ENCODE measurements around the gene BMF.

BMF gene

GRCh38 chr15:40102897-40103858 is 5.5 kb downstream of the BMF start:
- peak; percentile 97 for DNase-seq

GRCh38 chr15:40100947-40101905 is 7.5 kb downstream of the BMF start:
- peak; percentile 48 for DNase-seq

- DNase-seq: peak; percentile 50
Observed at GRCh38 chr15:40100123-40100946, 8.3 kb downstream of the BMF start.

- DNase-seq: peak; percentile 98
Observed at GRCh38 chr15:40098489-40099261, 10.0 kb downstream of the BMF start.

GRCh38 chr15:40097968-40098476 is 10.7 kb downstream of the BMF start:
- peak; percentile 72 for DNase-seq

- DNase-seq: no peak
Observed at GRCh38 chr15:40097096-40097967, 11.3 kb downstream of the BMF start.

- DNase-seq: peak; percentile 42
Observed at GRCh38 chr15:40096094-40096891, 12.4 kb downstream of the BMF start.

GRCh38 chr15:40095371-40096093 is 13.1 kb downstream of the BMF start:
- no peak for DNase-seq

GRCh38 chr15:40094156-40094555 is 14.5 kb downstream of the BMF start:
- DNase-seq: no peak

GRCh38 chr15:40092979-40093869 is 15.5 kb downstream of the BMF start:
- DNase-seq: peak; percentile 80

- peak; percentile 73 for DNase-seq
Observed at GRCh38 chr15:40092256-40092978, 16.3 kb downstream of the BMF start.

GRCh38 chr15:40091861-40092255 is 16.8 kb downstream of the BMF start:
- DNase-seq: no peak

- no peak for DNase-seq
Observed at GRCh38 chr15:40090774-40091455, 17.8 kb downstream of the BMF start.

- DNase-seq: no peak
Observed at GRCh38 chr15:40088929-40089755, 19.5 kb downstream of the BMF start.
